BE2C (cell line): Measurements from ENCODE around the gene HTT-AS.
"Not testable (repeated sequence)": the region's sequence is repeated elsewhere in the genome, so short reads cannot be mapped to it uniquely, and the experiment has no call there.

ENCODE experiments used
- DNase-seq: peaks from one replicate; pipeline ENCODE4 v3.0.0-alpha.2; 2020
- H3K27me3 ChIP-seq: fragments of 250-450 bp; sonication (Bioruptor Pico); 2 replicates; pipeline ENCODE4 v1.5.1; 2020; ENCODE audit warnings: mild to moderate bottlenecking
- H3K36me3 ChIP-seq: fragments of 250-450 bp; sonication (Bioruptor Pico); 2 replicates; pipeline ENCODE4 v1.5.1; 2020; ENCODE audit warnings: mild to moderate bottlenecking
- H3K4me1 ChIP-seq: fragments of 250-450 bp; sonication (Bioruptor Pico); 2 replicates; pipeline ENCODE4 v1.5.1; 2020
- H3K4me3 ChIP-seq: 2 replicates; pipeline ENCODE4 v1.5.1; 2011; ENCODE audit warnings: low read depth, low read length
- H3K9me3 ChIP-seq: fragments of 250-450 bp; sonication (Bioruptor Pico); 2 replicates; pipeline ENCODE4 v1.5.1; 2020
- CTCF ChIP-seq: IDR thresholded peaks from 2 replicates; pipeline ENCODE4 v1.5.1; 2012; ENCODE audit warnings: mild to moderate bottlenecking, low read depth, low read length

The HTT-AS gene

GRCh38 chr4:3098346-3098745 lies 24.0 kb upstream of the HTT-AS start:
- H3K27me3 ChIP-seq: no peaks in the 10 kb centered on the region
- no peak for DNase-seq
- H3K4me1 ChIP-seq: no peaks in the 10 kb centered on the region; the same call in 1 of the 2 replicates
- H3K4me3 ChIP-seq: no peak overlapping the region
- H3K36me3 ChIP-seq: peaks cover 10% of the 10 kb centered on the region
- no peaks in the 10 kb centered on the region for H3K9me3 ChIP-seq
- no peak for TF ChIP-seq CTCF

- Histone ChIP-seq H3K4me3 (no peak overlapping the region), H3K36me3 (peaks cover 10% of the 10 kb centered on the region), H3K4me1 (no peaks in the 10 kb centered on the region; the same call in 1 of the 2 replicates), H3K27me3 (no peaks in the 10 kb centered on the region), H3K9me3 (no peaks in the 10 kb centered on the region)
- DNase-seq: no peak
- no peak for TF ChIP-seq CTCF
These were observed 21.9 kb upstream of the HTT-AS start for GRCh38 chr4:3096202-3096601.

- H3K36me3 ChIP-seq, H3K9me3 ChIP-seq, DNase-seq, H3K4me3 ChIP-seq, H3K27me3 ChIP-seq, H3K4me1 ChIP-seq: not testable (repeated sequence)
These were observed 20.4 kb upstream of the HTT-AS start for GRCh38 chr4:3094701-3095100.

- Histone ChIP-seq H3K27me3 (no peaks in the 10 kb centered on the region), H3K9me3 (no peaks in the 10 kb centered on the region), H3K4me1 (no peaks in the 10 kb centered on the region), H3K4me3 (no peak overlapping the region), H3K36me3 (peaks cover 5% of the 10 kb centered on the region)
- DNase-seq: no peak
- no peak for TF ChIP-seq CTCF
These were observed 17.1 kb upstream of the HTT-AS start for GRCh38 chr4:3091464-3091863.

GRCh38 chr4:3087115-3087797 lies 12.9 kb upstream of the HTT-AS start:
- DNase-seq: no peak
- peaks cover 5% of the 10 kb centered on the region for H3K36me3 ChIP-seq
- no peaks in the 10 kb centered on the region for H3K9me3 ChIP-seq
- no peak overlapping the region for H3K4me3 ChIP-seq
- H3K4me1 ChIP-seq: peaks cover 3% of the 10 kb centered on the region; the same call in 1 of the 2 replicates
- H3K27me3 ChIP-seq: no peaks in the 10 kb centered on the region
- no peak for TF ChIP-seq CTCF

GRCh38 chr4:3085948-3086670 lies 11.8 kb upstream of the HTT-AS start:
- no peaks in the 10 kb centered on the region for H3K27me3 ChIP-seq
- no peak overlapping the region for H3K4me3 ChIP-seq
- H3K36me3 ChIP-seq: peaks cover 5% of the 10 kb centered on the region
- DNase-seq: no peak
- H3K9me3 ChIP-seq: no peaks in the 10 kb centered on the region
- no peak for TF ChIP-seq CTCF
- H3K4me1 ChIP-seq: peaks cover 3% of the 10 kb centered on the region; the same call in 1 of the 2 replicates
